Caco-2 (cell line): ENCODE results near the gene EPHB1. TPM values are rescaled to one million over a fixed set of nuclear protein-coding genes. Genes with fewer than 3 reads are reported as not detected.

Experiments used
- BruUV-seq: library from RNA; stranded (reverse); fragments of 400-500 nt; replicated peaks from 2 replicates; lab custom pipeline; 2021; lab: Mats Ljungman, UMichigan
- CTCF ChIA-PET: fragments of 300-600 bp; sonication (Branson Sonifier 250); formaldehyde crosslinking; loops from one replicate; lab custom pipeline; 2022; ENCODE audit warnings: antibody characterized with exemption; lab: Charles Lee
- POLR2A ChIA-PET: fragments of 300-600 bp; sonication (Branson Sonifier 250); formaldehyde crosslinking; loops from one replicate; lab custom pipeline; 2022; ENCODE audit warnings: antibody characterized with exemption; lab: Charles Lee
- DNase-seq, 2 experiments: peaks; one replicate each; pipeline versions ENCODE4 v3.0.0 to v3.0.0-alpha.2; 2020 to 2022
- H3K27me3 ChIP-seq: replicated peaks from 2 replicates; pipeline ENCODE4 v1.6.0; 2011; ENCODE audit warnings: low read length; ENCODE audit not compliant: control insufficient read depth, insufficient read depth
- H3K36me3 ChIP-seq: 2 replicates; pipeline ENCODE4 v1.5.1; 2011; ENCODE audit warnings: low read length; ENCODE audit not compliant: control insufficient read depth, insufficient read depth
- H3K4me1 ChIP-seq: fragments of 250-450 bp; sonication (Bioruptor Pico); 2 replicates; pipeline ENCODE4 v1.5.1; 2020; ENCODE audit warnings: mild to moderate bottlenecking
- H3K4me3 ChIP-seq: 2 replicates; pipeline ENCODE4 v1.5.1; 2011; ENCODE audit warnings: low read depth, mild to moderate bottlenecking, control low read depth, low read length
- H3K9me3 ChIP-seq: fragments of 250-450 bp; sonication (Bioruptor Pico); 2 replicates; pipeline ENCODE4 v1.5.1; 2020; ENCODE audit warnings: mild to moderate bottlenecking, moderate library complexity
- H3K27ac Mint-ChIP-seq: one replicate; pipeline ENCODE4 v1.8.0; 2022; ENCODE audit warnings: mixed read lengths; ENCODE audit not compliant: unreplicated experiment
- H3K27me3 Mint-ChIP-seq: one replicate; pipeline ENCODE4 v1.8.0; 2022; ENCODE audit warnings: mixed read lengths; ENCODE audit not compliant: insufficient read depth, unreplicated experiment
- H3K36me3 Mint-ChIP-seq: one replicate; pipeline ENCODE4 v1.8.0; 2022; ENCODE audit warnings: mild to moderate bottlenecking, mixed read lengths; ENCODE audit not compliant: insufficient read depth, unreplicated experiment
- H3K4me1 Mint-ChIP-seq: one replicate; pipeline ENCODE4 v1.8.0; 2022; ENCODE audit warnings: low read depth, mixed read lengths; ENCODE audit not compliant: unreplicated experiment
- H3K4me3 Mint-ChIP-seq: one replicate; pipeline ENCODE4 v1.8.0; 2022; ENCODE audit warnings: mild to moderate bottlenecking, moderate library complexity, mixed read lengths; ENCODE audit not compliant: unreplicated experiment
- H3K9me3 Mint-ChIP-seq: one replicate; pipeline ENCODE4 v1.8.0; 2022; ENCODE audit warnings: mixed read lengths; ENCODE audit not compliant: unreplicated experiment
- CTCF ChIP-seq, 2 experiments: fragments of 200-600 bp in 1 of 2; IDR thresholded peaks; 1 replicate in 1 of 2; 2 replicates in 1 of 2; pipeline versions ENCODE4 v1.5.1 to v1.8.0; 2011 to 2022; ENCODE audit warnings: antibody characterized with exemption in 1 of 2, control low read depth in 1 of 2, inconsistent platforms in 1 of 2, low read depth in 1 of 2, low read length in 1 of 2, mild to moderate bottlenecking in 1 of 2, moderate library complexity in 1 of 2; ENCODE audit not compliant: insufficient read depth in 1 of 2, severe bottlenecking in 1 of 2, unreplicated experiment in 1 of 2
- intact Hi-C: fragments of 100-400 bp; cut with micrococcal nuclease; formaldehyde crosslinking; loops from one replicate; pipeline ENCODE4 v1.10.0; 2022; ENCODE audit not compliant: unreplicated experiment
- total RNA-seq: library from RNA; stranded (reverse); gene quantifications from 2 replicates; pipeline ENCODE4 v1.2.3, GENCODE V29; 2022

The EPHB1 gene
- total RNA-seq, 1 experiment from 2014 or later, result 2.3 TPM

- ChIA-PET POLR2A (no interaction called here), CTCF (interaction anchor here (0.5 kb wide), 1 partner anchor 1280 kb away, joined by 3 read pairs; no protein-coding TSS in a partner anchor)
- no peak for TF ChIP-seq CTCF (IDR thresholded peaks at IDR 0.05; ENCODE audit: insufficient read depth in 1 of 2, low read depth in 1 of 2, low read length in 1 of 2, severe bottlenecking in 1 of 2, unreplicated experiment in 1 of 2)
- Histone ChIP-seq H3K4me3 (no peak overlapping the region), H3K4me1 (no peaks in the 10 kb centered on the region), H3K9me3 (no peaks in the 10 kb centered on the region), H3K36me3 (no peaks in the 10 kb centered on the region), H3K27me3 (no peaks in the 10 kb centered on the region; the same call in 1 of the 2 replicates)
- Mint-ChIP-seq H3K36me3 (no peaks in the 10 kb centered on the region), H3K27me3 (peaks cover 16% of the 10 kb centered on the region), H3K9me3 (no peaks in the 10 kb centered on the region), H3K27ac (no peak overlapping the region), H3K4me1 (no peaks in the 10 kb centered on the region), H3K4me3 (no peak overlapping the region)
- no peak for DNase-seq
- intact Hi-C loops, result no loop called here
- no TSS peak for BruUV-seq
Observed at GRCh38 chr3:134860141-134860540, 65.1 kb downstream of the EPHB1 start.

GRCh38 chr3:134863915-134864314 lies 68.9 kb downstream of the EPHB1 start:
- POLR2A ChIA-PET, result no interaction called here
- H3K4me3 Mint-ChIP-seq, result no peak overlapping the region

GRCh38 chr3:134864636-134865035 lies 69.6 kb downstream of the EPHB1 start:
- H3K4me1 ChIP-seq, result no peaks in the 10 kb centered on the region
- Mint-ChIP-seq H3K4me3 (no peak overlapping the region), H3K4me1 (no peaks in the 10 kb centered on the region), H3K9me3 (no peaks in the 10 kb centered on the region), H3K27me3 (peaks cover 16% of the 10 kb centered on the region), H3K36me3 (no peaks in the 10 kb centered on the region), H3K27ac (no peak overlapping the region)
- TF ChIP-seq CTCF (IDR thresholded peaks at IDR 0.05; ENCODE audit: insufficient read depth in 1 of 2, low read depth in 1 of 2, low read length in 1 of 2, severe bottlenecking in 1 of 2, unreplicated experiment in 1 of 2), result no peak
- H3K36me3 ChIP-seq, result no peaks in the 10 kb centered on the region
- BruUV-seq, result no TSS peak
- H3K27me3 ChIP-seq, result no peaks in the 10 kb centered on the region
- H3K9me3 ChIP-seq, result no peaks in the 10 kb centered on the region
- ChIA-PET CTCF (no interaction called here), POLR2A (no interaction called here)
- DNase-seq, result no peak
- intact Hi-C loops, result no loop called here
- no peak overlapping the region for H3K4me3 ChIP-seq

More at GRCh38 chr3:134863915-134864314, 68.9 kb downstream of the EPHB1 start:
- intact Hi-C loops, result no loop called here
- no peaks in the 10 kb centered on the region for H3K9me3 Mint-ChIP-seq
- Histone ChIP-seq H3K27me3 (no peaks in the 10 kb centered on the region), H3K4me1 (no peaks in the 10 kb centered on the region), H3K9me3 (no peaks in the 10 kb centered on the region), H3K4me3 (no peak overlapping the region), H3K36me3 (no peaks in the 10 kb centered on the region)
- TF ChIP-seq CTCF (IDR thresholded peaks at IDR 0.05; ENCODE audit: insufficient read depth in 1 of 2, low read depth in 1 of 2, low read length in 1 of 2, severe bottlenecking in 1 of 2, unreplicated experiment in 1 of 2), result no peak
- CTCF ChIA-PET, result no interaction called here
- no peak for DNase-seq
- H3K27me3 Mint-ChIP-seq, result peaks cover 16% of the 10 kb centered on the region
- H3K4me1 Mint-ChIP-seq, result no peaks in the 10 kb centered on the region
- BruUV-seq, result no TSS peak
- H3K27ac Mint-ChIP-seq, result no peak overlapping the region
- H3K36me3 Mint-ChIP-seq, result no peaks in the 10 kb centered on the region
